HCT116 (cell line): ENCODE measurements around the gene TMEM52B.

Source experiments
- ATF3 ChIP-seq: IDR thresholded peaks from 2 replicates; pipeline ENCODE4 v1.6.1; 2012
- CTCF ChIP-seq, 3 experiments: fragments of 200-600 bp in 1 of 3; sonication (generic) in 1 of 3; IDR thresholded peaks in 2 of 3; conservative IDR thresholded peaks in 1 of 3; 2 replicates each; pipeline ENCODE4 v1.5.1; 2012 to 2017; ENCODE audit warnings: low read depth in 2 of 3, low read length in 2 of 3, antibody characterized with exemption in 1 of 3, borderline replicate concordance in 1 of 3, control low read depth in 1 of 3, mild to moderate bottlenecking in 1 of 3, mixed read lengths in 1 of 3, mixed run types in 1 of 3, moderate library complexity in 1 of 3; ENCODE audit not compliant: insufficient read depth in 1 of 3
- EZH2 ChIP-seq: fragments of 200-600 bp; sonication (generic); IDR thresholded peaks from 2 replicates; pipeline ENCODE4 v1.6.1; 2017; ENCODE audit warnings: antibody characterized with exemption, mixed run types
- EZH2phosphoT487 ChIP-seq: fragments of 200-600 bp; IDR thresholded peaks from 2 replicates; pipeline ENCODE4 v1.6.1; 2018; ENCODE audit warnings: antibody characterized with exemption, borderline replicate concordance
- FOSL1 ChIP-seq: IDR thresholded peaks from 2 replicates; pipeline ENCODE4 v1.6.1; 2012; ENCODE audit warnings: low read depth
- POLR2A ChIP-seq: IDR thresholded peaks from 2 replicates; pipeline ENCODE4 v1.7.0; 2011; ENCODE audit warnings: borderline replicate concordance; ENCODE audit not compliant: insufficient read depth, insufficient read length; ENCODE audit errors: extremely low read depth
- RAD21 ChIP-seq: IDR thresholded peaks from 2 replicates; pipeline ENCODE4 v1.6.1; 2012; ENCODE audit warnings: low read depth, mild to moderate bottlenecking
- SRF ChIP-seq: IDR thresholded peaks from 2 replicates; pipeline ENCODE4 v1.6.1; 2012; ENCODE audit warnings: low read depth

- no peak for TF ChIP-seq CTCF (IDR thresholded peaks at IDR 0.05 in 2 of 3, conservative IDR thresholded peaks at IDR 0.05 in 1 of 3; ENCODE audit: borderline replicate concordance in 1 of 3, insufficient read depth in 1 of 3, low read depth in 2 of 3, low read length in 2 of 3)
- TF ChIP-seq RAD21: no peak
- no peak for TF ChIP-seq FOSL1
- TF ChIP-seq SRF: no peak
- no peak for TF ChIP-seq EZH2
- no peak for TF ChIP-seq POLR2A
- no peak for TF ChIP-seq ATF3
- no peak for TF ChIP-seq EZH2phosphoT487
These were observed 15.4 kb downstream of the TMEM52B start for GRCh38 chr12:10194160-10194670.
